IMR-90 (cell line): ENCODE measurements around the gene MLLT3. TPM values are rescaled to one million over a fixed set of nuclear protein-coding genes. Genes with fewer than 3 reads are reported as not detected.

Experiments used
- ATAC-seq: fragments of 200-7000 bp; cut with Tn5 transposase; 2 replicates; pipeline ENCODE4 v1.9.1; 2020; ENCODE audit warnings: low read depth, mild to moderate bottlenecking, moderate library complexity
- BruUV-seq: library from RNA; stranded (reverse); fragments of 400-500 nt; replicated peaks from 2 replicates; lab custom pipeline; 2021; lab: Mats Ljungman, UMichigan
- CTCF ChIA-PET: fragments of 300-600 bp; formaldehyde crosslinking; extraction: SDS; loops from one replicate; lab custom pipeline; 2021; ENCODE audit warnings: antibody characterized with exemption; lab: Yijun Ruan, JAX
- POLR2A ChIA-PET: fragments of 300-600 bp; sonication (Branson Sonifier 250); formaldehyde crosslinking; loops from one replicate; lab custom pipeline; 2022; ENCODE audit warnings: antibody characterized with exemption; ENCODE audit not compliant: unreplicated experiment; lab: Charles Lee
- DNase-seq: peaks from one replicate; pipeline ENCODE4 v3.0.0; 2013
- H2AFZ ChIP-seq: replicated peaks from 2 replicates; pipeline ENCODE3; 2013; ENCODE audit warnings: low read length, mild to moderate bottlenecking; ENCODE audit not compliant: poor library complexity
- H2AK5ac ChIP-seq: 2 replicates; pipeline ENCODE4 v1.6.1; 2013; ENCODE audit warnings: low read depth, low read length, inconsistent platforms
- H2AK9ac ChIP-seq: replicated peaks from 2 replicates; pipeline ENCODE3; 2013; ENCODE audit warnings: mild to moderate bottlenecking, low read depth, low read length, moderate library complexity; ENCODE audit not compliant: poor library complexity
- H2BK120ac ChIP-seq: 2 replicates; pipeline ENCODE4 v1.6.1; 2013; ENCODE audit warnings: low read depth, low read length, inconsistent platforms
- H2BK15ac ChIP-seq: 3 replicates; pipeline ENCODE4 v1.6.1; 2013; ENCODE audit warnings: low read depth, low read length, inconsistent platforms
- H2BK20ac ChIP-seq: 2 replicates; pipeline ENCODE4 v1.6.1; 2013; ENCODE audit warnings: low read depth, mild to moderate bottlenecking, inconsistent platforms, low read length, moderate library complexity
- H2BK5ac ChIP-seq: 2 replicates; pipeline ENCODE4 v1.6.1; 2013; ENCODE audit warnings: mild to moderate bottlenecking, low read depth, low read length, inconsistent platforms; ENCODE audit not compliant: poor library complexity, severe bottlenecking
- H3K14ac ChIP-seq: replicated peaks from 2 replicates; pipeline ENCODE4 v1.6.1; 2013; ENCODE audit warnings: low read depth, low read length, inconsistent platforms
- H3K18ac ChIP-seq: 2 replicates; pipeline ENCODE4 v1.6.1; 2013; ENCODE audit warnings: low read depth, low read length, control low read depth
- H3K23ac ChIP-seq: 2 replicates; pipeline ENCODE4 v1.6.1; 2013; ENCODE audit warnings: low read depth, low read length, inconsistent platforms
- H3K27ac ChIP-seq: 2 replicates; pipeline ENCODE4 v1.5.1; 2013; ENCODE audit warnings: mild to moderate bottlenecking, control low read depth, low read length; ENCODE audit not compliant: insufficient read depth
- H3K27me3 ChIP-seq: 2 replicates; pipeline ENCODE4 v1.6.1; 2013; ENCODE audit warnings: low read length; ENCODE audit not compliant: control insufficient read depth, insufficient read depth
- H3K36me3 ChIP-seq: 2 replicates; pipeline ENCODE4 v1.6.1; 2013; ENCODE audit warnings: low read length, mixed read lengths; ENCODE audit not compliant: control insufficient read depth, insufficient read depth
- H3K4ac ChIP-seq: 2 replicates; pipeline ENCODE4 v1.6.1; 2013; ENCODE audit warnings: low read depth, low read length, inconsistent platforms
- H3K4me1 ChIP-seq: 2 replicates; pipeline ENCODE4 v1.6.1; 2013; ENCODE audit warnings: low read length, mixed read lengths; ENCODE audit not compliant: control insufficient read depth, insufficient read depth
- H3K4me2 ChIP-seq: 2 replicates; pipeline ENCODE4 v1.6.1; 2013; ENCODE audit warnings: low read depth, mild to moderate bottlenecking, control low read depth, low read length, moderate library complexity
- H3K4me3 ChIP-seq: 2 replicates; pipeline ENCODE4 v1.5.1; 2013; ENCODE audit warnings: low read depth, mild to moderate bottlenecking, control low read depth, low read length, moderate library complexity; ENCODE audit not compliant: insufficient read depth
- H3K56ac ChIP-seq: 2 replicates; pipeline ENCODE4 v1.6.1; 2013; ENCODE audit warnings: low read length, inconsistent platforms; ENCODE audit not compliant: insufficient read depth; ENCODE audit errors: extremely low read depth
- H3K79me1 ChIP-seq, 2 experiments: 2 replicates each; pipeline ENCODE4 v1.6.1; 2013; ENCODE audit warnings: low read length in 2 of 2, inconsistent platforms in 1 of 2, low read depth in 1 of 2
- H3K9ac ChIP-seq: 2 replicates; pipeline ENCODE4 v1.6.1; 2013; ENCODE audit warnings: low read depth, low read length, control low read depth
- H3K9me1 ChIP-seq: 2 replicates; pipeline ENCODE4 v1.6.1; 2013; ENCODE audit warnings: low read length, inconsistent platforms; ENCODE audit not compliant: insufficient read depth
- H3K9me3 ChIP-seq: 2 replicates; pipeline ENCODE4 v1.6.1; 2013; ENCODE audit warnings: low read length; ENCODE audit not compliant: control insufficient read depth, insufficient read depth
- H4K20me1 ChIP-seq: 2 replicates; pipeline ENCODE4 v1.6.1; 2013; ENCODE audit warnings: low read length, inconsistent platforms; ENCODE audit not compliant: insufficient read depth
- H4K5ac ChIP-seq: 2 replicates; pipeline ENCODE4 v1.6.1; 2013; ENCODE audit warnings: mild to moderate bottlenecking, low read depth, low read length, control low read depth
- H4K8ac ChIP-seq, 2 experiments: 2 replicates each; pipeline ENCODE4 v1.6.1; 2013; ENCODE audit warnings: low read depth in 2 of 2, low read length in 2 of 2, control low read depth in 1 of 2, inconsistent platforms in 1 of 2
- H4K91ac ChIP-seq: 2 replicates; pipeline ENCODE4 v1.6.1; 2013; ENCODE audit warnings: low read depth, low read length, inconsistent platforms; ENCODE audit not compliant: insufficient read depth
- BHLHE40 ChIP-seq: fragments of 150-350 bp; IDR thresholded peaks from 2 replicates; pipeline ENCODE4 v1.6.1; 2016; ENCODE audit warnings: mild to moderate bottlenecking, low read depth, low read length
- CEBPB ChIP-seq: IDR thresholded peaks from 2 replicates; pipeline ENCODE4 v1.6.1; 2012; ENCODE audit warnings: low read depth, low read length, improper control_type of control experiment
- CTCF ChIP-seq: conservative IDR thresholded peaks from 2 replicates; pipeline ENCODE4 v1.5.1; 2012; ENCODE audit warnings: mild to moderate bottlenecking, low read depth, low read length, improper control_type of control experiment
- FOS ChIP-seq: fragments of 150-350 bp; IDR thresholded peaks from 2 replicates; pipeline ENCODE4 v1.6.1; 2016; ENCODE audit warnings: low read depth, low read length
- MAZ ChIP-seq: IDR thresholded peaks from 2 replicates; pipeline ENCODE4 v1.6.1; 2012; ENCODE audit warnings: low read depth, mild to moderate bottlenecking, low read length, improper control_type of control experiment, moderate library complexity, borderline replicate concordance
- SMC3 ChIP-seq: fragments of 150-350 bp; IDR thresholded peaks from 2 replicates; pipeline ENCODE4 v1.6.1; 2016; ENCODE audit warnings: low read depth, mild to moderate bottlenecking, antibody characterized with exemption, low read length, moderate library complexity
- USF2 ChIP-seq: fragments of 150-350 bp; IDR thresholded peaks from 2 replicates; pipeline ENCODE4 v1.6.1; 2017; ENCODE audit warnings: mild to moderate bottlenecking, antibody characterized with exemption, low read length, low read depth
- WGBS, 2 experiments: methylation state at CpG; one replicate each; pipeline versions ENCODE4 v1.1.5 to v1.1.7; 2013; ENCODE audit warnings: missing lambda C conversion rate in 2 of 2; ENCODE audit not compliant: insufficient read length in 1 of 2; ENCODE audit errors: extremely low coverage in 2 of 2; 5-methylcytosine and 5-hydroxymethylcytosine counted together
- dilution Hi-C: fragments of 300-500 bp; cut with HindIII; formaldehyde crosslinking; loops from one replicate; pipeline ENCODE4 v1.14.3; 2018; ENCODE audit warnings: low sequenced_read_pairs; ENCODE audit not compliant: unreplicated experiment
- in situ Hi-C: fragments of 300-500 bp; cut with MboI; formaldehyde crosslinking; loops from 3 replicates; pipeline ENCODE4 v1.14.3; 2019; ENCODE audit warnings: low sequenced_read_pairs, inconsistent platforms, mixed read lengths
- intact Hi-C: fragments of 100-400 bp; cut with micrococcal nuclease; formaldehyde crosslinking; loops from 2 replicates; pipeline ENCODE4 v1.10.0; 2022
- polyA plus RNA-seq, 3 experiments: library from polyadenylated mRNA; depleted of rRNA; stranded (reverse); fragments of >200 nt; gene quantifications; 2 replicates each; pipeline ENCODE4 v1.2.3, GENCODE V29; 2012; ENCODE audit warnings: low replicate concordance in 1 of 3
- total RNA-seq: library from RNA; depleted of rRNA; stranded (reverse); fragments of >200 nt; gene quantifications from 2 replicates; pipeline ENCODE4 v1.2.3, GENCODE V29; 2012

MLLT3 gene
- total and polyA plus RNA-seq, 2 of the 4 experiments (the other 2 are of a cell fraction): 10.4 to 21.1 TPM

DNA sequence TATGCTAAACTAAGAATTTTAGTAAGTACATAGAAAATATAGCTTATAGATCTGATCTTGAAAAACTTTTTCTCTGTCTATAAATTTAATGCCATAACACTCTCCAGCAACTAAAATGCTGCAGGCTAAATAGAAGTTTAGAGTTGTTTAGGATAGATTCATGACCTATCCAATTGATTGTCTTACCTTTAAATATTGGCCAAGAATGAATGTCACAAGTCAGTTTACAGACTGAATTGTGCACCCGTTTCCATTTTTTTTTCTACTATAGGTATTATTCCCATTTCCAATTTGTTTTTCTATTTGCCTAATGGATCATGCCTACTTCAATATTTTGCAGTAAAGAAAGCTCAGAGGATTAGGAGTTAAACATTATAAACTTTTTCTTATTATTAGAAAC, 129.5 kb downstream of the MLLT3 start:
- Histone ChIP-seq H3K4ac (no peak overlapping the region), H3K14ac (no peak overlapping the region), H3K27ac (no peak overlapping the region), H3K56ac (no peak overlapping the region), H3K4me2 (no peak overlapping the region), H3K9me3 (no peaks in the 10 kb centered on the region), H2BK20ac (no peak overlapping the region), H3K79me1 (peaks cover 5 to 16% of the 10 kb centered on the region in 2 experiments), H2AK9ac (no peak overlapping the region), H3K4me1 (no peaks in the 10 kb centered on the region), H3K23ac (no peak overlapping the region), H4K20me1 (peaks cover 4% of the 10 kb centered on the region; the same call in 1 of the 2 replicates), H2BK120ac (no peak overlapping the region), H4K5ac (no peak overlapping the region), H3K18ac (no peak overlapping the region), H3K9me1 (no peaks in the 10 kb centered on the region), H2BK5ac (no peak overlapping the region), H3K36me3 (no peaks in the 10 kb centered on the region), H3K27me3 (no peaks in the 10 kb centered on the region), H3K4me3 (no peak overlapping the region), H2AFZ (no peak overlapping the region), H2AK5ac (no peak overlapping the region), H4K91ac (no peak overlapping the region), H4K8ac (no peak overlapping the region), H3K9ac (no peak overlapping the region), H2BK15ac (no peak overlapping the region)
- DNase-seq (no peak), ATAC-seq (no peak)
- BruUV-seq: no TSS peak
- TF ChIP-seq USF2: no peak
- no peak for TF ChIP-seq CEBPB
- no peak for TF ChIP-seq CTCF
- TF ChIP-seq FOS: no peak
- no peak for TF ChIP-seq BHLHE40
- no peak for TF ChIP-seq MAZ
- TF ChIP-seq SMC3: no peak
- in situ Hi-C loops (no loop called here), dilution Hi-C loops (no loop called here), intact Hi-C loops (no loop called here)
- ChIA-PET POLR2A (no interaction called here), CTCF (interaction anchor here (1.6 kb wide), 1 partner anchor 12 kb away, joined by 4 read pairs; no protein-coding TSS in a partner anchor)
- no CpG with 5 or more reads among the region's 1 CpG for WGBS, 2 experiments
